ENCODE data around the gene SDCCAG8. TPM values are rescaled to one million over a fixed set of nuclear protein-coding genes. Genes with fewer than 3 reads are reported as not detected.

Gene SDCCAG8
- total RNA-seq, 4 donors from 2014 or later = 30.2 to 46.4 (median 36.7) TPM

DNA sequence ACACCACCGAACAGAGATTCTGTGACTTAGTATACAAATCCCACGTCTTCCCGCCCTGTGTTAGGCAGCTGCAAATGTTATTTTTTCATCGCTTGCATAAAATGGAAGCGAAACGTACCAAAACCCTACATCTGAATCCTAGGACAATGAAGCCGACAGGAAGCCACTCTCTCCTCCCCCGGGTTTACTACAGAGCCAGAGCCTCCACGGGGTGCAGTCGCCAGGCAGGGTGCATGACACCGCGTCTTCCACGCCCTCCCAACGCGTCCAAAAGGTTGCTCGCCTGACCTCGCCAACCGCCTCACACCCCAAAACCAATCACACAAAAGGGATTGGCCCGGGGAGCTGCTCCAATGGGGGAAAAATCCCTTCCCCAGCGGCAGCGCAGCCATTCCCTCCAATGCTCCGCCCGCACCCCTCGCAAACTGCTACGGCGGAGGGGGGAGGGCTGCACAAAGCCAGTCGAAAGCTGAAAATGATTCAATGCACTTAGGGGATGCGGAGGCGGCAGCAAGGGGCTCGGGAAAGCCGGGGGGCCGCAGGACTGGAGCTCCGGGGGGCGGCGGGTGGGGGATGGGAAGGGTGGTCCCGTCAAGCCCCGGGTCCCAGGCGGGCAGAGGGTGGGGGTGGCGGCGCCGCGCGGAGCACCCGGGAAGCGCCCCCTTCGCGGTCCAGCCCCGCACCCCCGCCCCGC, 1.5 kb upstream of the SDCCAG8 start:
- peak overlapping the region; percentile 71 to 90 for H3K4me3 ChIP-seq
- TF ChIP-seq POLR2A (IDR thresholded peaks at IDR 0.05) = peak in 1 of 2 donors; percentile 14
- peak; percentile 52 for TF ChIP-seq POLR2AphosphoS5 (IDR thresholded peaks at IDR 0.05)
- TF ChIP-seq, protein P1, sequence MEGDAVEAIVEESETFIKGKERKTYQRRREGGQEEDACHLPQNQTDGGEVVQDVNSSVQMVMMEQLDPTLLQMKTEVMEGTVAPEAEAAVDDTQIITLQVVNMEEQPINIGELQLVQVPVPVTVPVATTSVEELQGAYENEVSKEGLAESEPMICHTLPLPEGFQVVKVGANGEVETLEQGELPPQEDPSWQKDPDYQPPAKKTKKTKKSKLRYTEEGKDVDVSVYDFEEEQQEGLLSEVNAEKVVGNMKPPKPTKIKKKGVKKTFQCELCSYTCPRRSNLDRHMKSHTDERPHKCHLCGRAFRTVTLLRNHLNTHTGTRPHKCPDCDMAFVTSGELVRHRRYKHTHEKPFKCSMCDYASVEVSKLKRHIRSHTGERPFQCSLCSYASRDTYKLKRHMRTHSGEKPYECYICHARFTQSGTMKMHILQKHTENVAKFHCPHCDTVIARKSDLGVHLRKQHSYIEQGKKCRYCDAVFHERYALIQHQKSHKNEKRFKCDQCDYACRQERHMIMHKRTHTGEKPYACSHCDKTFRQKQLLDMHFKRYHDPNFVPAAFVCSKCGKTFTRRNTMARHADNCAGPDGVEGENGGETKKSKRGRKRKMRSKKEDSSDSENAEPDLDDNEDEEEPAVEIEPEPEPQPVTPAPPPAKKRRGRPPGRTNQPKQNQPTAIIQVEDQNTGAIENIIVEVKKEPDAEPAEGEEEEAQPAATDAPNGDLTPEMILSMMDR (IDR thresholded peaks at IDR 0.05) = no peak
- 0% methylated on average over 3 to 13 of the region's 50 CpGs for WGBS, 2 donors (ENCODE audit: low coverage in 1 of 2)
- H3K9me3 ChIP-seq = no peaks in the 10 kb centered on the region
- no peaks in the 10 kb centered on the region for H3K27me3 ChIP-seq
- no peaks in the 10 kb centered on the region for H3K36me3 ChIP-seq
- H3K27ac ChIP-seq = peak overlapping the region; percentile 86 to 99 (median 94)
- no peak for ATAC-seq
- peaks cover 0 to 66% (median 2%) of the 10 kb centered on the region in 3 donors for H3K4me1 ChIP-seq

DNA sequence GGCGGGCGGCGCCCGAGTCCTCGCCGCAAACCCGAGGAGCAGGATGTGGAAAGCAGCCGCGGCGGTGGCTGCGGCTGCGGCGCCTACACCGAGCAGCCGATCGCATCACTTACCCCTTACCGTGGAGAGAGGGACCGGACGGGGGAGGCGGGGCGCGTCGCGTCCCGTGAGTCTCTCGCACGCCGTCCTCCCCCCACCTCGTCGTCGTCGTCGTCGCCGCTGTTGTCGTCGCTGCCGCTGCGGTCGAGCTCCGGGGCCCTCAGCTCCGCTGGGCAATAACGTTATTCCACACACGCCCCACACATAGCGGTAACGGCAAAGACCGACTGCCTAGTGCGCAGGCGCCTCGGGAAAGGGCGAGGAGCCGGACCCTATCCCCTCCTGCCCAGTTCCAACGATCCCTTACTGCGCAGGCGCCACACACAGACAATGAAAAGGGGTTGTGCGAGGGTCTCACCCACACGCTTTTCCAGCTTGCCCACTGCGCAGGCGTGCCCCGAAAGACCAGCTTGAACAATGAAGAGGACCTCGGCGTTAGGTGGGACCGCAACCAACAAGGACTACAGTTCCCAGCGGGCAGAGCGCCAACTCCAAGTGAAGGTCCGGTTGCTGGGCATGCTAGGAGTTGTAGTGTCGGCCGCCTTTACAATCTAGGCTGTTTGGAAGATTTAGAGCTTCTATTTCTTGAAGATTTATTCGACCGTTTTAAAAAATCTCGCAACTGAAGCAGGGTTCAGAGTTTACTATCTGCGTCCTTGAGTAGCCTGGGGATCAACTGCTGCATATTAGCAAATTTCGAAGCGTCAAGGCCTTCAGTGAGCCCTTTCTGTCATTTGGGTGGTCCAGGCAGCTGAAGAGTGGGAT, 682 bp upstream of the SDCCAG8 start, which contains the start of gene CEP170:
CEP170 (minus strand) TSS at position 355 of the 864 bp plus-strand sequence. CDS start 30,001 bp downstream, outside the sequence.
- H3K9me3 ChIP-seq = no peaks in the 10 kb centered on the region
- peaks cover 0 to 59% (median 0%) of the 10 kb centered on the region in 3 donors for H3K4me1 ChIP-seq
- H3K36me3 ChIP-seq = no peaks in the 10 kb centered on the region
- peak within 1 kb of the TSS; percentile 86 to 99 (median 94) for H3K27ac ChIP-seq
- 0% methylated on average over 9 of the region's 74 CpGs; no CpG with 5 or more reads in 1 of the 2 donors for WGBS, 2 donors (ENCODE audit: low coverage in 1 of 2)
- ATAC-seq = peak; percentile 79
- H3K4me3 ChIP-seq = peak within 1 kb of the TSS; percentile 71 to 90
- TF ChIP-seq, protein P1 (IDR thresholded peaks at IDR 0.05) = no peak
- TF ChIP-seq POLR2A (IDR thresholded peaks at IDR 0.05) (peak; percentile 77 to 86), POLR2AphosphoS5 (IDR thresholded peaks at IDR 0.05) (peak; percentile 91), EP300 (IDR thresholded peaks at IDR 0.05) (no peak)
- no peaks in the 10 kb centered on the region for H3K27me3 ChIP-seq

DNA sequence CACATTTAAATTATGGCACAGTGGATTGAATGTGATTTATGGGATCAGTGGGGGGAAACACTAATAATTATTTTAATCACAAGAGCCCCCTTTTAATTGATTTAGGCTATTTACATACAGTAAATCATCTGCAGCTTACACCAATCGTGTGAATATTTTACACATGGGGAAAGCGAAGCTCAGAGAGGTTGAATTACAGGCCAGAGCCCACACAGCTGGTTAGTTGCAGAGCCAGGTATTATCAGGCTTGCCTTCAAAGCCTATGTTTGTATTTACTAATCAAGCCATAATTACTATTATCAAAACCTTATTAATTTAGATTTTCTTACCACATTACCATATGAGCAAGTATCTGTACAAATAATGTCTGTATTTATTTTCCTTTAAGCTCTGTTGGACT, 749 bp downstream of the SDCCAG8 start:
- Histone ChIP-seq H3K36me3 (no peaks in the 10 kb centered on the region), H3K4me3 (peak overlapping the region; percentile 71 to 90), H3K9me3 (no peaks in the 10 kb centered on the region), H3K27ac (peak overlapping the region; percentile 81 to 99 (median 94)), H3K4me1 (peaks cover 0 to 47% (median 0%) of the 10 kb centered on the region in 3 donors), H3K27me3 (no peaks in the 10 kb centered on the region)
- TF ChIP-seq, protein P1 (IDR thresholded peaks at IDR 0.05) = no peak
- no peak for TF ChIP-seq POLR2AphosphoS5 (IDR thresholded peaks at IDR 0.05)
- TF ChIP-seq EP300 (IDR thresholded peaks at IDR 0.05) = no peak
- TF ChIP-seq POLR2A (IDR thresholded peaks at IDR 0.05) = no peak
- no peak for ATAC-seq
- WGBS, 2 donors (ENCODE audit: low coverage in 1 of 2) = 41 to 43% methylated on average over 2 of the region's 2 CpGs

DNA sequence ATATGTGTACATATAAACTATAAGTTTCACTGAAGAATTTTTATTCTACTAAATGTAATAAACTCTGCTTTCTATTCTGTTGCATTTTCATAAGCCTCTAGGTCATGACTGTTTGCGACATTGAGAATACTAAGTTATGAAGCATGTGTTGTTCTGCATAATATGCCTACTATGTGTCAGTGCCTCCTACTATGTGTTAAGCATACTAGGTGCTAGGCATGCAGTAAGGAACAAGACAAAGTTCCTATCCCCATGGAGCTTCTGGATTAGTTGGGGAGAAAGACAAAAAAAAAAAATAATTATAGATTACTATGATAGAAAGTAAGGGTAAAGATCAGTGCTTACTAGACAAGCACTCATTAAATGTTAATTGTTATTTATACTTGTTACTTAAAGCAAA, 1.3 kb downstream of the SDCCAG8 start:
- Histone ChIP-seq H3K9me3 (no peaks in the 10 kb centered on the region), H3K36me3 (no peaks in the 10 kb centered on the region), H3K4me1 (peaks cover 0 to 41% (median 0%) of the 10 kb centered on the region in 3 donors), H3K27me3 (no peaks in the 10 kb centered on the region), H3K4me3 (peak overlapping the region in 1 of 2 donors; percentile 90), H3K27ac (no peak overlapping the region)
- 94 to 100% methylated on average over 1 of the region's 1 CpG for WGBS, 2 donors (ENCODE audit: low coverage in 1 of 2)
- TF ChIP-seq POLR2AphosphoS5 (IDR thresholded peaks at IDR 0.05) (no peak), POLR2A (IDR thresholded peaks at IDR 0.05) (no peak)
- TF ChIP-seq, protein P1 (IDR thresholded peaks at IDR 0.05) = no peak
- ATAC-seq = no peak

Measured in gastroesophageal sphincter (tissue), 4 donors.